Measurements from ENCODE around the gene EPHB1.

The EPHB1 gene

GRCh38 chr3:134928392-134928791 is 133.3 kb downstream of the EPHB1 start:
- H3K27me3 ChIP-seq (ENCODE audit: insufficient read depth, low read depth, severe bottlenecking), result no peaks in the 10 kb centered on the region
- H3K27ac ChIP-seq, result no peak overlapping the region
- no peak for DNase-seq
- TF ChIP-seq CTCF (IDR thresholded peaks at IDR 0.05; ENCODE audit: low read depth, low read length), result no peak
- H3K9me3 ChIP-seq (ENCODE audit: severe bottlenecking), result no peaks in the 10 kb centered on the region
- H3K36me3 ChIP-seq, result no peaks in the 10 kb centered on the region
- no peak overlapping the region for H3K4me3 ChIP-seq (ENCODE audit: low read depth, low read length)

GRCh38 chr3:134928819-134929218 is 133.8 kb downstream of the EPHB1 start:
- no peak for TF ChIP-seq CTCF (IDR thresholded peaks at IDR 0.05; ENCODE audit: low read depth, low read length)
- Histone ChIP-seq H3K4me3 (ENCODE audit: low read depth, low read length) (no peak overlapping the region), H3K36me3 (no peaks in the 10 kb centered on the region), H3K9me3 (ENCODE audit: severe bottlenecking) (no peaks in the 10 kb centered on the region), H3K27me3 (ENCODE audit: insufficient read depth, low read depth, severe bottlenecking) (no peaks in the 10 kb centered on the region), H3K27ac (no peak overlapping the region)
- no peak for DNase-seq

- Histone ChIP-seq H3K27ac (no peak overlapping the region), H3K9me3 (ENCODE audit: severe bottlenecking) (no peaks in the 10 kb centered on the region), H3K36me3 (no peaks in the 10 kb centered on the region), H3K4me3 (ENCODE audit: low read depth, low read length) (no peak overlapping the region), H3K27me3 (ENCODE audit: insufficient read depth, low read depth, severe bottlenecking) (no peaks in the 10 kb centered on the region)
- no peak for TF ChIP-seq CTCF (IDR thresholded peaks at IDR 0.05; ENCODE audit: low read depth, low read length)
- no peak for DNase-seq
These were observed 134.9 kb downstream of the EPHB1 start for GRCh38 chr3:134929976-134930375.

- DNase-seq, result no peak
- Histone ChIP-seq H3K27ac (no peak overlapping the region), H3K9me3 (ENCODE audit: severe bottlenecking) (no peaks in the 10 kb centered on the region), H3K36me3 (no peaks in the 10 kb centered on the region), H3K4me3 (ENCODE audit: low read depth, low read length) (no peak overlapping the region), H3K27me3 (ENCODE audit: insufficient read depth, low read depth, severe bottlenecking) (no peaks in the 10 kb centered on the region)
- no peak for TF ChIP-seq CTCF (IDR thresholded peaks at IDR 0.05; ENCODE audit: low read depth, low read length)
These were observed 136.2 kb downstream of the EPHB1 start for GRCh38 chr3:134931045-134931785.

- no peak for TF ChIP-seq CTCF (IDR thresholded peaks at IDR 0.05; ENCODE audit: low read depth, low read length)
- H3K36me3 ChIP-seq, result no peaks in the 10 kb centered on the region
- no peaks in the 10 kb centered on the region for H3K27me3 ChIP-seq (ENCODE audit: insufficient read depth, low read depth, severe bottlenecking)
- H3K27ac ChIP-seq, result no peak overlapping the region
- no peaks in the 10 kb centered on the region for H3K9me3 ChIP-seq (ENCODE audit: severe bottlenecking)
- peak; percentile 52 for DNase-seq
- H3K4me3 ChIP-seq (ENCODE audit: low read depth, low read length), result no peak overlapping the region
These were observed 137.0 kb downstream of the EPHB1 start for GRCh38 chr3:134932035-134932434.

- H3K9me3 ChIP-seq (ENCODE audit: severe bottlenecking), result no peaks in the 10 kb centered on the region
- H3K36me3 ChIP-seq, result no peaks in the 10 kb centered on the region
- DNase-seq, result no peak
- no peak for TF ChIP-seq CTCF (IDR thresholded peaks at IDR 0.05; ENCODE audit: low read depth, low read length)
- no peak overlapping the region for H3K27ac ChIP-seq
- no peaks in the 10 kb centered on the region for H3K27me3 ChIP-seq (ENCODE audit: insufficient read depth, low read depth, severe bottlenecking)
- H3K4me3 ChIP-seq (ENCODE audit: low read depth, low read length), result no peak overlapping the region
These were observed 138.9 kb downstream of the EPHB1 start for GRCh38 chr3:134933997-134934396.

Data from WERI-Rb-1 (cell line).